IMR-90 (cell line): ENCODE measurements around the gene PTPRN2. TPM values are rescaled to one million over a fixed set of nuclear protein-coding genes. Genes with fewer than 3 reads are reported as not detected.

Experiments
- ATAC-seq: fragments of 200-7000 bp; cut with Tn5 transposase; 2 replicates; pipeline ENCODE4 v1.9.1; 2020; ENCODE audit warnings: low read depth, mild to moderate bottlenecking, moderate library complexity
- BruUV-seq: library from RNA; stranded (reverse); fragments of 400-500 nt; replicated peaks from 2 replicates; lab custom pipeline; 2021; lab: Mats Ljungman, UMichigan
- CTCF ChIA-PET: fragments of 300-600 bp; formaldehyde crosslinking; extraction: SDS; loops from one replicate; lab custom pipeline; 2021; ENCODE audit warnings: antibody characterized with exemption; lab: Yijun Ruan, JAX
- POLR2A ChIA-PET: fragments of 300-600 bp; sonication (Branson Sonifier 250); formaldehyde crosslinking; loops from one replicate; lab custom pipeline; 2022; ENCODE audit warnings: antibody characterized with exemption; ENCODE audit not compliant: unreplicated experiment; lab: Charles Lee
- DNase-seq: peaks from one replicate; pipeline ENCODE4 v3.0.0; 2013
- H2AFZ ChIP-seq: replicated peaks from 2 replicates; pipeline ENCODE3; 2013; ENCODE audit warnings: low read length, mild to moderate bottlenecking; ENCODE audit not compliant: poor library complexity
- H2AK5ac ChIP-seq: 2 replicates; pipeline ENCODE4 v1.6.1; 2013; ENCODE audit warnings: low read depth, low read length, inconsistent platforms
- H2AK9ac ChIP-seq: replicated peaks from 2 replicates; pipeline ENCODE3; 2013; ENCODE audit warnings: mild to moderate bottlenecking, low read depth, low read length, moderate library complexity; ENCODE audit not compliant: poor library complexity
- H2BK120ac ChIP-seq: 2 replicates; pipeline ENCODE4 v1.6.1; 2013; ENCODE audit warnings: low read depth, low read length, inconsistent platforms
- H2BK15ac ChIP-seq: 3 replicates; pipeline ENCODE4 v1.6.1; 2013; ENCODE audit warnings: low read depth, low read length, inconsistent platforms
- H2BK20ac ChIP-seq: 2 replicates; pipeline ENCODE4 v1.6.1; 2013; ENCODE audit warnings: low read depth, mild to moderate bottlenecking, inconsistent platforms, low read length, moderate library complexity
- H2BK5ac ChIP-seq: 2 replicates; pipeline ENCODE4 v1.6.1; 2013; ENCODE audit warnings: mild to moderate bottlenecking, low read depth, low read length, inconsistent platforms; ENCODE audit not compliant: poor library complexity, severe bottlenecking
- H3K14ac ChIP-seq: replicated peaks from 2 replicates; pipeline ENCODE4 v1.6.1; 2013; ENCODE audit warnings: low read depth, low read length, inconsistent platforms
- H3K18ac ChIP-seq: 2 replicates; pipeline ENCODE4 v1.6.1; 2013; ENCODE audit warnings: low read depth, low read length, control low read depth
- H3K23ac ChIP-seq: 2 replicates; pipeline ENCODE4 v1.6.1; 2013; ENCODE audit warnings: low read depth, low read length, inconsistent platforms
- H3K27ac ChIP-seq: 2 replicates; pipeline ENCODE4 v1.5.1; 2013; ENCODE audit warnings: mild to moderate bottlenecking, control low read depth, low read length; ENCODE audit not compliant: insufficient read depth
- H3K27me3 ChIP-seq: 2 replicates; pipeline ENCODE4 v1.6.1; 2013; ENCODE audit warnings: low read length; ENCODE audit not compliant: control insufficient read depth, insufficient read depth
- H3K36me3 ChIP-seq: 2 replicates; pipeline ENCODE4 v1.6.1; 2013; ENCODE audit warnings: low read length, mixed read lengths; ENCODE audit not compliant: control insufficient read depth, insufficient read depth
- H3K4ac ChIP-seq: 2 replicates; pipeline ENCODE4 v1.6.1; 2013; ENCODE audit warnings: low read depth, low read length, inconsistent platforms
- H3K4me1 ChIP-seq: 2 replicates; pipeline ENCODE4 v1.6.1; 2013; ENCODE audit warnings: low read length, mixed read lengths; ENCODE audit not compliant: control insufficient read depth, insufficient read depth
- H3K4me2 ChIP-seq: 2 replicates; pipeline ENCODE4 v1.6.1; 2013; ENCODE audit warnings: low read depth, mild to moderate bottlenecking, control low read depth, low read length, moderate library complexity
- H3K4me3 ChIP-seq: 2 replicates; pipeline ENCODE4 v1.5.1; 2013; ENCODE audit warnings: low read depth, mild to moderate bottlenecking, control low read depth, low read length, moderate library complexity; ENCODE audit not compliant: insufficient read depth
- H3K56ac ChIP-seq: 2 replicates; pipeline ENCODE4 v1.6.1; 2013; ENCODE audit warnings: low read length, inconsistent platforms; ENCODE audit not compliant: insufficient read depth; ENCODE audit errors: extremely low read depth
- H3K79me1 ChIP-seq, 2 experiments: 2 replicates each; pipeline ENCODE4 v1.6.1; 2013; ENCODE audit warnings: low read length in 2 of 2, inconsistent platforms in 1 of 2, low read depth in 1 of 2
- H3K9ac ChIP-seq: 2 replicates; pipeline ENCODE4 v1.6.1; 2013; ENCODE audit warnings: low read depth, low read length, control low read depth
- H3K9me1 ChIP-seq: 2 replicates; pipeline ENCODE4 v1.6.1; 2013; ENCODE audit warnings: low read length, inconsistent platforms; ENCODE audit not compliant: insufficient read depth
- H3K9me3 ChIP-seq: 2 replicates; pipeline ENCODE4 v1.6.1; 2013; ENCODE audit warnings: low read length; ENCODE audit not compliant: control insufficient read depth, insufficient read depth
- H4K20me1 ChIP-seq: 2 replicates; pipeline ENCODE4 v1.6.1; 2013; ENCODE audit warnings: low read length, inconsistent platforms; ENCODE audit not compliant: insufficient read depth
- H4K5ac ChIP-seq: 2 replicates; pipeline ENCODE4 v1.6.1; 2013; ENCODE audit warnings: mild to moderate bottlenecking, low read depth, low read length, control low read depth
- H4K8ac ChIP-seq, 2 experiments: 2 replicates each; pipeline ENCODE4 v1.6.1; 2013; ENCODE audit warnings: low read depth in 2 of 2, low read length in 2 of 2, control low read depth in 1 of 2, inconsistent platforms in 1 of 2
- H4K91ac ChIP-seq: 2 replicates; pipeline ENCODE4 v1.6.1; 2013; ENCODE audit warnings: low read depth, low read length, inconsistent platforms; ENCODE audit not compliant: insufficient read depth
- BHLHE40 ChIP-seq: fragments of 150-350 bp; IDR thresholded peaks from 2 replicates; pipeline ENCODE4 v1.6.1; 2016; ENCODE audit warnings: mild to moderate bottlenecking, low read depth, low read length
- CEBPB ChIP-seq: IDR thresholded peaks from 2 replicates; pipeline ENCODE4 v1.6.1; 2012; ENCODE audit warnings: low read depth, low read length, improper control_type of control experiment
- CHD1 ChIP-seq: IDR thresholded peaks from 2 replicates; pipeline ENCODE4 v1.6.1; 2012; ENCODE audit warnings: low read depth, low read length, improper control_type of control experiment
- CTCF ChIP-seq: conservative IDR thresholded peaks from 2 replicates; pipeline ENCODE4 v1.5.1; 2012; ENCODE audit warnings: mild to moderate bottlenecking, low read depth, low read length, improper control_type of control experiment
- FOS ChIP-seq: fragments of 150-350 bp; IDR thresholded peaks from 2 replicates; pipeline ENCODE4 v1.6.1; 2016; ENCODE audit warnings: low read depth, low read length
- MAFK ChIP-seq: IDR thresholded peaks from 2 replicates; pipeline ENCODE4 v1.6.1; 2012; ENCODE audit warnings: low read depth, low read length, improper control_type of control experiment
- MAZ ChIP-seq: IDR thresholded peaks from 2 replicates; pipeline ENCODE4 v1.6.1; 2012; ENCODE audit warnings: low read depth, mild to moderate bottlenecking, low read length, improper control_type of control experiment, moderate library complexity, borderline replicate concordance
- MXI1 ChIP-seq: IDR thresholded peaks from 2 replicates; pipeline ENCODE4 v1.6.1; 2012; ENCODE audit warnings: low read depth, mild to moderate bottlenecking, low read length, moderate library complexity, borderline replicate concordance
- NFE2L2 ChIP-seq: fragments of 150-350 bp; IDR thresholded peaks from 2 replicates; pipeline ENCODE4 v1.6.1; 2016; ENCODE audit warnings: low read depth, mild to moderate bottlenecking, low read length
- POLR2A ChIP-seq: IDR thresholded peaks from 2 replicates; pipeline ENCODE4 v1.6.1; 2012; ENCODE audit warnings: mild to moderate bottlenecking, low read depth, low read length
- RAD21 ChIP-seq: IDR thresholded peaks from 2 replicates; pipeline ENCODE4 v1.6.1; 2012; ENCODE audit warnings: low read length, improper control_type of control experiment
- RCOR1 ChIP-seq: IDR thresholded peaks from 2 replicates; pipeline ENCODE4 v1.6.1; 2012; ENCODE audit warnings: mild to moderate bottlenecking, low read length, improper control_type of control experiment; ENCODE audit not compliant: insufficient replicate concordance
- RFX5 ChIP-seq: IDR thresholded peaks from 2 replicates; pipeline ENCODE4 v1.8.0; 2012; ENCODE audit warnings: low read depth, mild to moderate bottlenecking, low read length, moderate library complexity
- SMC3 ChIP-seq: fragments of 150-350 bp; IDR thresholded peaks from 2 replicates; pipeline ENCODE4 v1.6.1; 2016; ENCODE audit warnings: low read depth, mild to moderate bottlenecking, antibody characterized with exemption, low read length, moderate library complexity
- WGBS, 2 experiments: methylation state at CpG; one replicate each; pipeline versions ENCODE4 v1.1.5 to v1.1.7; 2013; ENCODE audit warnings: missing lambda C conversion rate in 2 of 2; ENCODE audit not compliant: insufficient read length in 1 of 2; ENCODE audit errors: extremely low coverage in 2 of 2; 5-methylcytosine and 5-hydroxymethylcytosine counted together
- dilution Hi-C: fragments of 300-500 bp; cut with HindIII; formaldehyde crosslinking; loops from one replicate; pipeline ENCODE4 v1.14.3; 2018; ENCODE audit warnings: low sequenced_read_pairs; ENCODE audit not compliant: unreplicated experiment
- in situ Hi-C: fragments of 300-500 bp; cut with MboI; formaldehyde crosslinking; loops from 3 replicates; pipeline ENCODE4 v1.14.3; 2019; ENCODE audit warnings: low sequenced_read_pairs, inconsistent platforms, mixed read lengths
- intact Hi-C: fragments of 100-400 bp; cut with micrococcal nuclease; formaldehyde crosslinking; loops from 2 replicates; pipeline ENCODE4 v1.10.0; 2022
- polyA plus RNA-seq, 3 experiments: library from polyadenylated mRNA; depleted of rRNA; stranded (reverse); fragments of >200 nt; gene quantifications; 2 replicates each; pipeline ENCODE4 v1.2.3, GENCODE V29; 2012; ENCODE audit warnings: low replicate concordance in 1 of 3
- total RNA-seq: library from RNA; depleted of rRNA; stranded (reverse); fragments of >200 nt; gene quantifications from 2 replicates; pipeline ENCODE4 v1.2.3, GENCODE V29; 2012
- TF ChIP-seq, protein P1 (sequence below): fragments of 150-350 bp; IDR thresholded peaks from 2 replicates; pipeline ENCODE4 v1.6.1; 2017; ENCODE audit warnings: mild to moderate bottlenecking, antibody characterized with exemption, low read length, low read depth
- TF ChIP-seq, protein P2 (sequence below): fragments of 150-350 bp; IDR thresholded peaks from 2 replicates; pipeline ENCODE4 v1.6.1; 2016; ENCODE audit warnings: low read depth, mild to moderate bottlenecking, low read length, moderate library complexity, borderline replicate concordance

Gene PTPRN2
- total and polyA plus RNA-seq, 2 of the 4 experiments (the other 2 are of a cell fraction) = 0.03 TPM; not detected in 1

DNA sequence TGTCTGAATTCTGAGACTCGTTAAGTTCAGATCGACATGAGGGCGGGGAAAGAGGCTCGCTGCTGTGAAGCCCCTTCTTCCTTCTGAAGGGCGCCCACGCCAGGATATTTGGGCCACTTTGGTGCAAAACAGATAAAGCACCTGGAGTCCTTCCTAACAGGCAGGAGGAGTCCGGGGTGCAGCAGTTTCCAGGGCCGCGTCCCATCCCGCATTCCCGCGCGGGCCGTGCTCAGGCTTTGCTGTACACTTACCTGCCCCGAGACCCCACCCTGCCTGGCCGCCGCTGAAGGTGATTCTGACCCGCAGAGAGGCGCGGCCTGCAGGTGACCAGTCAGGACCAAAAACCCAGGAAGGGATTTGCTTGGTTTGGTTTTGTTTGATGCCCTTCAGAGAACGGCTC, 454.6 kb downstream of the PTPRN2 start:
- no peaks in the 10 kb centered on the region for H3K79me1 ChIP-seq
- H3K27me3 ChIP-seq = no peaks in the 10 kb centered on the region
- in situ Hi-C loops (no loop called here), dilution Hi-C loops (no loop called here), intact Hi-C loops (no loop called here)
- H3K56ac ChIP-seq = no peak overlapping the region
- no peak overlapping the region for H4K5ac ChIP-seq
- H3K9me3 ChIP-seq = peaks cover 53% of the 10 kb centered on the region
- H4K91ac ChIP-seq = no peak overlapping the region
- H2BK20ac ChIP-seq = no peak overlapping the region
- 96% methylated on average over 6 of the region's 21 CpGs; no CpG with 5 or more reads in 1 of the 2 experiments for WGBS, 2 experiments
- ChIA-PET CTCF (no interaction called here), POLR2A (no interaction called here)
- no peak overlapping the region for H2BK5ac ChIP-seq
- H2BK120ac ChIP-seq = no peak overlapping the region
- TF ChIP-seq BHLHE40 = no peak
- TF ChIP-seq, protein P1, sequence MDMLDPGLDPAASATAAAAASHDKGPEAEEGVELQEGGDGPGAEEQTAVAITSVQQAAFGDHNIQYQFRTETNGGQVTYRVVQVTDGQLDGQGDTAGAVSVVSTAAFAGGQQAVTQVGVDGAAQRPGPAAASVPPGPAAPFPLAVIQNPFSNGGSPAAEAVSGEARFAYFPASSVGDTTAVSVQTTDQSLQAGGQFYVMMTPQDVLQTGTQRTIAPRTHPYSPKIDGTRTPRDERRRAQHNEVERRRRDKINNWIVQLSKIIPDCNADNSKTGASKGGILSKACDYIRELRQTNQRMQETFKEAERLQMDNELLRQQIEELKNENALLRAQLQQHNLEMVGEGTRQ = no peak
- no peak for TF ChIP-seq MAFK
- TF ChIP-seq RCOR1 = no peak
- TF ChIP-seq, protein P2, sequence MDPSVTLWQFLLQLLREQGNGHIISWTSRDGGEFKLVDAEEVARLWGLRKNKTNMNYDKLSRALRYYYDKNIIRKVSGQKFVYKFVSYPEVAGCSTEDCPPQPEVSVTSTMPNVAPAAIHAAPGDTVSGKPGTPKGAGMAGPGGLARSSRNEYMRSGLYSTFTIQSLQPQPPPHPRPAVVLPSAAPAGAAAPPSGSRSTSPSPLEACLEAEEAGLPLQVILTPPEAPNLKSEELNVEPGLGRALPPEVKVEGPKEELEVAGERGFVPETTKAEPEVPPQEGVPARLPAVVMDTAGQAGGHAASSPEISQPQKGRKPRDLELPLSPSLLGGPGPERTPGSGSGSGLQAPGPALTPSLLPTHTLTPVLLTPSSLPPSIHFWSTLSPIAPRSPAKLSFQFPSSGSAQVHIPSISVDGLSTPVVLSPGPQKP = no peak
- TF ChIP-seq SMC3 = no peak
- TF ChIP-seq CTCF = no peak
- TF ChIP-seq FOS = no peak
- TF ChIP-seq POLR2A = no peak
- no peak for TF ChIP-seq RAD21
- no peak for TF ChIP-seq NFE2L2
- no peak for TF ChIP-seq MXI1
- TF ChIP-seq MAZ = no peak
- no peak for TF ChIP-seq CHD1
- no peak for TF ChIP-seq CEBPB
- TF ChIP-seq RFX5 = no peak
- BruUV-seq = no TSS peak
- no peak overlapping the region for H3K4ac ChIP-seq
- ATAC-seq = no peak
- H3K9me1 ChIP-seq = no peaks in the 10 kb centered on the region
- H2AK5ac ChIP-seq = no peak overlapping the region
- H2BK15ac ChIP-seq = no peak overlapping the region
- H3K9ac ChIP-seq = no peak overlapping the region
- H2AFZ ChIP-seq = no peak overlapping the region
- H2AK9ac ChIP-seq = no peak overlapping the region
- H3K18ac ChIP-seq = no peak overlapping the region
- no peaks in the 10 kb centered on the region for H4K20me1 ChIP-seq
- no peak overlapping the region for H3K4me3 ChIP-seq
- H4K8ac ChIP-seq = no peak overlapping the region
- H3K23ac ChIP-seq = no peak overlapping the region
- no peak for DNase-seq
- no peaks in the 10 kb centered on the region for H3K36me3 ChIP-seq
- H3K4me1 ChIP-seq = no peaks in the 10 kb centered on the region
- H3K14ac ChIP-seq = no peak overlapping the region
- no peak overlapping the region for H3K27ac ChIP-seq
- H3K4me2 ChIP-seq = no peak overlapping the region
